HK-2 (cell line): Measurements from ENCODE around the gene EEF2.
"Not testable (repeated sequence)": the region's sequence is repeated elsewhere in the genome, so short reads cannot be mapped to it uniquely, and the experiment has no call there.

Experiments used
- DNase-seq: peaks from one replicate; pipeline ENCODE4 v3.0.0-alpha.2; 2018; ENCODE audit not compliant: unreplicated experiment

The EEF2 gene

DNA sequence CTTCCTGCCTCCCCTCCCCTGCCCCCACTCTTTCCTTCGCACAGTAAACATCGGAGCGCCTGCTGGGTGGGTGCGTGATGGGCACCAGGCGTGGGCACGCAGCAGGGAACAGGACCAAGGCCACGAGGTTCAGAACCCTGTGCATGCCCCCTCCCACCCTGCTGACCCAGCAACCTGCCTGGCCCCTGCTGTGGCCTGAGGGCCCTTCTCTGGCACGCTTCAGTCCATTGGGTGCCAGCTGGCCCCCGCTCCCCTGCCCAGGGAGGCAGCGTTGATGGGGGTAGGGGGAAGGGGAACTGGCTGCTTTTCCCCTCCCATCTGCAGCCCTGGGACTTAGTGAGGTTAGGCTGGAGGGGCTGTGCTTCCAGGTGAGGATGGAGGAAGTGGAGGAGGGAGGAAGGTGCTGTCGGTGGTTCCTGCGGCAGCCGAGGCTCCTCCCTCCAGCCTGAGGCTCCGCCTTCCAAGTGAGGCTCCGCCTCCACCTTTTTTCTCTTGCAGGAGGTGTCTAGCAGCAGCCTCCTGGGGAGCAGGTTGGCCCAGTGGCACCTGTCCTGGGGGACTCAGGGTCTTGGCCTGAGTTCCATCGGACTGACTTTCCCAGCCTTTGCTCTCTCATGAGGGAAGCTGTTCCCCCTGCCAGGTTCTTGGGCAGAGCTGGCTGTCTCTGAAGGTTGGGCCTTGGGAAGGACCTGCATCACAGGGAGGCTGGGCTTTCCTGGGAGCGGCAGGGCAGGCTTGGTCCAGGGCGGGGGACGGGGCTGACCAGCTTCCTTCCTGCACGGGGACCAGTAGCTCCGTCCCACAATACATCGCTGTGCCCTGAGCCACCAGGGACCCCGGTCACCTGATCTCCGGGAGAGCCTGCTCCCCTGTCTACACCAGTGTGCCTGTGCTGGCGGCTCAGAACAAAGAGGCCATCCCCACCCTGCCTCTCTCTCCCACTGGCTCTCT, 29.6 kb upstream of the EEF2 start:
- DNase-seq: no peak

DNA sequence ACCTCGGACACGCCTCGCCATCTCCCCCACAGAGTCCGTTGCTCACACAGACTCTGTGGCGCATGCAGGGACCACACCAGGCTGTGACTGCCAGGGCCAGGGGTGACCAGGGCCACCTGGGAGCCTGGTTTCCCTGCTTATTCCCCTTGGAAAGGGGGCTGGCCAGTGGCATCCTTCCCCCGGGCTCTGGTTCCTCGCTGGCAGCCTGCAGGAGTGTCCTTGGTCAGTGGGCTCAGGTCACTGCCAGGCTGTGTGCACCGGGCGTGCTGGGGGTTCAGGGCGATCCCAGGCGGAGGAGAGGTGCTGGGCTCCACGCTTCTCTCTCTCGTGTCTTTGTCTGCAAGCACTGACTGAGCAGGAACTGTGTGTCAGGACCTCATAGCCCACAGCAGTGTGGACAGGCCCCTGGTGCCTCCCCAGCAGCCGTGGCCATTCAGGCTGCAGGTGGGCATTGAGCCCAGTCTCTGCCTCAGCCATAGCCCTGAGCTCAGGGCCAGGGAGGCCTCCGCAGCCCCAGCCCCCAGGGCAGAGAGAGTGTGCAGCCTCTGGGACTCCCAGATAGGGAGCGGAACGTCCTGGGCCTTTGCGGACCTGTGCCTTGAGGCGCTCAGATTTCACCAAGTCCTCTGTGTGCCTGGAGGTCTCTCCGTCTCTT, 28.8 kb upstream of the EEF2 start:
- no peak for DNase-seq

DNA sequence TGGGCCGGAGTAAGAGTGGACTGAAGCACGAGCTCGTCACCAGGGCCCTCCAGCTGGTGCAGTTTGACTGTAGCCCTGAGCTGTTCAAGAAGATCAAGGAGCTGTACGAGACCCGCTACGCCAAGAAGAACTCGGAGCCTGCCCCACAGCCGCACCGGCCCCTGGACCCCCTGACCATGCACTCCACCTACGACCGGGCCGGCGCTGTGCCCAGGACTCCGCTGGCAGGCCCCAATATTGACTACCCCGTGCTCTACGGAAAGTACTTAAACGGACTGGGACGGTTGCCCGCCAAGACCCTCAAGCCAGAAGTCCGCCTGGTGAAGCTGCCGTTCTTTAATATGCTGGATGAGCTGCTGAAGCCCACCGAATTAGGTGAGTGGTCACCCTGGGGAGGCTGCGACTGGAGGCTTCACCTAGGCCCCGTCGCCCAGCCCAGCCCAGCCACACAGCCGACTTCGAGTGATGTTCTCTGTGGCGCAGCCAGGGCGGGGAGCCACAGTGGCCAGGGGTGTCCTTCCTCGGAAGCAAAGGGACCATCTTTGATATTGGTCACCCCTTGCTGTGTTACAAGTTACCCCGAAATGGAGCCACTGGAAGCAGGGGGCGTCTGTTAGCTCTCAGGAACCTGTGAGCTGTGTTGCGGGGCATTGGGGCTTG, 27.8 kb upstream of the EEF2 start:
- no peak for DNase-seq

DNA sequence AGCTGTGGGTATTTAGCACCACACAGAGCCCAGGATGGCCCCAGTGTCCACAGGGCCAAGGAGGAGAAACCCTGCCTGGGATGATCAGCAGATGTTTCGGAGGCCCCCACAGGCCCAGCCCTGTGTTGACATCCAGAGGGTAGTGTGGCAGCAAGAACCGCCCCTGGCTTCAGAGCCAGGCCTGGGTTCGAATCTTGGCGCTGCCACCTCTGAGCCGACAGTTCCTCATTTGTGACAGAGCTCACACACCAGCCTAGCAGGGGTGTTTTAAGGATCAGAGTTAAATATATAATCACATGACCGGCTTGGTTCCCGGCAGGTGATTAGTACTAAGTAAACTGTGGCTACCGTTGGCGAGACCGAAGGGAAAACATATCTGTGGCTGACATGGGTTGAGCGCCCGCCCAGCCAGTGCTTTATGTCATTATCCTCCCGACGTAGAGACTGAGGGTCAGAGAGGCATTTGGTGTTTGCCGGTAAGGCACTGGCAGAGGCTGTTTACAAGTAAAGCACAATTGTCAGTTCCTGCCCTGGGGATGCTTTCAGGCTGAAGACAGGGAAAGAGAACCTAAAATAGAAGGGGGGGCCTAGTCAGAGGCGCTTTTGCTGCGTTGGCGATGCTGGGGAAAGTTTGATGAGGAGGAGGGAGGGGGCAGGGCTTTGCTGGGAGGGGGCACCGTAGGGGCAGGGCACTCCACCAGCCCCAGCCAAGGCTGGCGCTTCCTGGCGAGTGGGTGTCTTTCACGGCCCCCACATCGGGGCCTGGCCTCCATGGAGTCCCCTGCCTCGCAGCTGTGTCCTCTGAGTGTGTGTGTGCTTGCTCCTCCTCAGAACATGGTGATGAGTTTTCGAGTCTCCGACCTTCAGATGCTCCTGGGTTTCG, 27.1 kb upstream of the EEF2 start:
- DNase-seq: no peak

DNA sequence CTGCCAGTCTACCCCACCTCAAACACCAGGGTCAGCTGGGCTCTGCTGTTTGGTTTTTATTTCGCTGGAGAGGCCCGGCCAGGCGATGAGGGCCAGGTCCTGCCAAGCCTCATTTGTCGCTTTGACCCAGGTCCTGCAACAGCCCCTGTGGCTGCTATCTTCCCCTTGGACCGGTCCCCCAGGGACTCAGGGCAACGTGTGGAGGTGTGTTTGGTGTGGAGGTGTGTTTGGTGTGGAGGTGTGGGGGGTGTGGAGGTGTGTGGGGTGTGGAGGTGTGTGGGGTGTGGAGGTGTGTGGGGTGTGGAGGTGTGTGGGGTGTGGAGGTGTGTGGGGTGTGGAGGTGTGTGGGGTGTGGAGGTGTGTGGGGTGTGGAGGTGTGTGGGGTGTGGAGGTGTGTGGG, 26.2 kb upstream of the EEF2 start:
- not testable (repeated sequence) for DNase-seq

DNA sequence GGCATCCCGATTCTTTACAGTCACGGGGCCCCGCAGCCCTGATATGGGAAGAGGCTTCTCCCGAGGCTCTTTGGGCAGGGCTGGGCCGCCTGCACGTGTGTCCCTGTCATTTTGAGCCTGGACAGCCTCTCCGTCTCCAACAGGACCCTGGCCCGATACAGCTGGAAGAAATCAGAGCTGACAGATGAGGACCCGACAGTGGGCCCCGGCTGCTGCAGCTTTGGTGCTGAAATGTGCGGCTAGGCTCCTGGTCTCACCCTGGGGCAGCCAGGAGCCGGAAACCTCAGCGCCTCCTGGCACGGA, 25.5 kb upstream of the EEF2 start:
- DNase-seq: no peak

DNA sequence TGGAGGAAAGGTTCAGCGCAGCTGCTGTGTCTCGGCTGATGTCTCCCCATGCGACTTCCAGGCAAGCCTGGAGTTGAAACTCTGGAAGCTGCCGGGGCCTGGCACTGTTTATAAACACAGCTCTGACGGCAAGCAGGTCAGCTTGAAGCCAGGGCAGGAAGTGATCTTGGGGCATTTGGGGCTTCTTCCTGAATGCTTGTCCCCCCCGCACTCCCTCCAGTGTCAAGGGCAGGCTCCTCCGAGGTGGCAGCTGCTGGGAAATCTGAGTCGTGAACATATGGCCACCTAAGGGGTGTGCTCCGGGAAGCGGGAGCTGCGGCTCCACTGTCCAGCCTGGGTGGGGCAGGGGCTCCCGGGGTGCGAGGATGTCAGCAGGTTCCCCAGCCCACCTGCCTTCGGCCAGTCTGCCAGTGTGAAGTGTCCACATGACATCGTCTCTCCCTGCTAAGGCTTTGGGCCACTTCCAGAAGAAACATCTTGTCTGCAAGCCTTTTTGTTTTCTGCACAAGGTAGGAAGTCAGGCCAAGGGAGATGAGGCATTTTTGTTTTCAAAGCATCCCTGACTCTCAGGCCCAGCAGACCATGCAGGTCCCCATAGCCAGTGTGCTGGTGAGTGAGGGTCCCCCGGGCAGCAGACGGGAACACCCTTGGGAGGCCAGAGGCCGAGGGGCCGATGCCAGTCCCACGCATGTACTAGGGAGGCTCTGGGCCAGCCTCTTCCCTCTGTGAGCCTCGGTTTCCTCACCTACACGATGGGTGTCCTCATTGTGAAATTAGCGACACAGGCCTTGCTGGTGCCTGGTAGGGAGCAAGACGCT, 24.9 kb upstream of the EEF2 start:
- no peak for DNase-seq

DNA sequence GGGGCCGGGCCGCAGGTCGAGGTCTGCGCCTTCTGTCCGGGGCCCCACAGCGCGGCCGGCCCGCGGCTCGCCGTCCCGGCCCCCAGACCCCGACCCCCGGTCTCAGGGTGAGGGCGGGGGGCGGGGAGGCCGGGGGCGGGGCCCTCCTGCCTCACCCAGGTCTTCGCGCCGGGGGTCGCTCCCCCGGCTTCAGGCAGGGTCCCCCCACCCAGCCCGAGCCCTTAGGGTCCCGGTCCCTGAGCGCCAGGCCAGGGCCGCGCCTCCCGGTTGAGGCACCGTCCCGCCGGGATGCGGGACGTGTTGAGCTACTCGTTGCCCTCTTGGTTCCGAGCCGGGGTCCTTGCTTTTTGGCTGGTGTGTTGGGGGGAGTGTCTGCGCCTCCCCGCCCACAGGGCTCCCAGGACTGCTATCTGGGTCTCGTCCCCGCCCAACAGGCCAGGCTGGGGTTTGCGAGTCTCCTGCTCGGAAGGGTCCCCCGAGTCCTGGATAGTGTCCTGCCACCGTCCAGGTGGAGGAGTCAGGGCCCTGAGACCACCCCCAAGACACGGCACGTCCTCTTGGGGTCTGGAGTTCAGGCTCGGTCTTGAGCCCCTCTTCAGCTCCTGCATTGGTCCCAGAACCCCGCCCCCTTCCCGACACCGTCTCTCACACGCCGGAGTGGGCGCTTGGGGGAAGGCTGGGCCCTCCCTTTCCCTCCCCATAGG, 22.7 kb upstream of the EEF2 start:
- peak; percentile 14 for DNase-seq

DNA sequence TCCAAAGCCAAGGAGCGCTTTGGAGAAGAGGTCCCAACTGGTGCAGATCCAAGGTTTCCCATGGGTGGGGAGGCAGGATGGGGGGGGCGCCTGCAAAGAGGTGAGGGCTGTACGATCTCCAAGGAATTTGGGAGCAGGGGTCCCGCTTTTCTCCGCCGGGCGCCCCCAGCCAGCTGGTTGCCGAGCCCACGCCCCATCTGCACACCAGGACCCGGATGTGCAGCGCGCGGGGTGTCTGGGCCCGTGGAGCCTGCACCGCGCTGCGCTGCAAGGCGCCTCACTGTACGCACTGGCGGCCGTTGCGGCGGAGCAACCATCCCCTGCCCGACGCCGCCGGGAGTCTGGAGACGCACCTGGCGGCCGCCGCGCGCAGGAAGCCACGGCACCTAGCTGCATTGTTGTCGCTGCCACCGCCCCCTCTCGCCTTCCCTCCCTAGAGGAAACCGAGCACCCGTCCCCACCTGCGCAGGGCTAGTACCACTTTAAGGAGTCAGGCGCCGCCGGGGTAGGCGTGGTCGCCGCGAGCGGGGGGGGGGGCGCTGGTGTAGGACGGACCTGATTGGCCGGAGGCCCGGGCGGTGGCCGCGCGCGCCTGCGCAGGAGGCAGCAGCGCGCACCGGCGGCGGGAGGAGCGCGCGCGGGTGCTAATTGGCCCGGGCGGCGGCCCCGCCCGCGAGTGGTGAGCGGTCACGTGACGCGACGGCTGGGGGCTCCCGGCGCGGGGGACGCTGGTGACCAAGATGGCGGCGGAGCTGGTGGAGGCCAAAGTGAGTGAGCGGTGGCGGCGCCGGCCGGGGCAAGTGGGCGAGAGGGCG, 22.0 kb upstream of the EEF2 start, which contains the start of gene PIAS4:
PIAS4 (plus strand) TSS at position 716 of the 815 bp plus-strand sequence; CDS start at position 741, 25 bp downstream.
- DNase-seq: peak; percentile 97

DNA sequence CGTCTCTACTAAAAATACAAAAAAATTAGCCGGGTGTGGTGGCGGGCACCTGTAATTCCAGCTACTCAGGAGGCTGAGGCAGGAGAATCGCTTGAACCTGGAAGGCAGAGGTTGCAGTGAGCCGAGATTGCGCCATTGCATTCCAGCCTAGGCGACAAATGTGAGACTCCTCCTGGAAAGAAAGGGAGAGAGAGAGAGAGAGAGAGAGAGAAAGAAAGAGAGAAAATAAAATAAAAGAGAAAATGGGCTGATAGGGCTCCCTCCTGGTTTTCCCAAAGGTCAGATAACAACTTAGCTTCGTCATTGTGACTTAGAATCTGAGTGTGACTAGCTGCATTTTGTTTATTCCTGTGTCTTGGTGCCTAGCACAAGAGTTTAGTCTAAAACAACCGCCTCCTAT, 20.2 kb upstream of the EEF2 start:
- not testable (repeated sequence) for DNase-seq

DNA sequence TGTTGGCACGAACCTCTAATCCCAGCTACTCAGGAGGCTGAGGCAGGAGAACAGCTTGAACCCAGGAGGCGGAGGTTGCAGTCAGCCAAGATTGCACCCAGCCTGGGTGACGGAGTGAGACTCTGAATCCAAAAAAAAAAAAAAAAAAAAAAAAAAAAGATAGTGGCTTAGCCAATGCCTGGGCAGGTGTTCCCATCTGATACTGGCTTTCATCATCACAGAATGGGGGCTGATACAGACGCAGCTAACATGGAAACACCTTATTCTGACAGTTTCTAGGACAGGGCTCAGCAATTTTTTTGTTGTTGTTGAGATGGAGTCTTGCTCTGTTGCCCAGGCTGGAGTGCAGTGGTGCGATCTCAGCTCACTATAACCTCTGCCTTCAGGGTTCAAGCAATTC, 15.5 kb upstream of the EEF2 start:
- not testable (repeated sequence) for DNase-seq

DNA sequence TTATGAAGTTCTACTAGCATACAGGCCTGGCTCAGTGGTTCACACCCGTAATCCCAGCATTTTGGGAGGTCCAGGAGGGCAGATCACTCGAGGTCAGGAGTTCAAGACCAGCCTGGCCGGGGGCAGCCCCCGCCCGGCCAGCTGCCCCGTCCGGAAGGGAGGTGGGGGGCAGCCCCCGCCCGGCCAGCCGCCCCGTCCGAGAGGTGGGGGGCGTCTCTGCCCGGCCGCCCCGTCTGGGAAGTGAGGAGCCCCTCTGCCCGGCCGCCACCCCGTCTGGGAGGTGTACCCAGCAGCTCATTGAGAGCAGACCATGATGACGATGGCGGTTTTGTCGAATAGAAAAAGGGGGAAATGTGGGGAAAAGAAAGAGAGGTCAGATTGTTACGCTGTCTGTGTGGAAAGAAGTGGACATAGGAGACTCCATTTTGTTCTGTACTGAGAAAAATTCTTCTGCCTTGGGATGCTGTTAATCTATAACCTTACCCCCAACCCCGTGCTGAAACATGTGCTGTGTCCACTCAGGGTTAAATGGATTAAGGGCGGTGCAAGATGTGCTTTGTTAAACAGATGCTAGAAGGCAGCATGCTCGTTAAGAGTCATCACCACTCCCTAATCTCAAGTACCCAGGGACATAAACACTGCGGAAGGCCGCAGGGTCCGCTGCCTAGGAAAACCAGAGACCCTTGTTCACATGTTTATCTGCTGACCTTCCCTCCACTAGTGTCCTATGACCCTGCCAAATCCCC, 13.6 kb upstream of the EEF2 start:
- not testable (repeated sequence) for DNase-seq

DNA sequence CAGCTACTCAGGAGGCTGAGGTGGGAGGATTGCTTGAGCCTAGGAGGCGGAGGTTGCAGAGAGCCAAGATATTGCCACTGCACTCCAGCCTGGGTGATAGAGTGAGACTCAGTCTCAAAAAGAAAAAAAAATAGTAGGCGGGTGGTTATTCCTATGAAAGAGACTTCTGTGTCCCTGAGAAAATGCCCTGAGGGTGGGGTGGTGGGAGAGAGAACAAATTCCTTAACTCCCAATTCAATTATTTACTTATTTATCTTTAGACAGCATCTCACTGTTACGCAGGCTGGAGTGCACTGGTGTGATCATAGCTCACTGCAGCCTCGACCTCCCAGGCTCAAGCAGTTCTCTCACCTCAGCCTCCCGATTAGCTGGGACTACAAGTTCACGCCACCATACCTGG, 10.3 kb upstream of the EEF2 start:
- no peak for DNase-seq

DNA sequence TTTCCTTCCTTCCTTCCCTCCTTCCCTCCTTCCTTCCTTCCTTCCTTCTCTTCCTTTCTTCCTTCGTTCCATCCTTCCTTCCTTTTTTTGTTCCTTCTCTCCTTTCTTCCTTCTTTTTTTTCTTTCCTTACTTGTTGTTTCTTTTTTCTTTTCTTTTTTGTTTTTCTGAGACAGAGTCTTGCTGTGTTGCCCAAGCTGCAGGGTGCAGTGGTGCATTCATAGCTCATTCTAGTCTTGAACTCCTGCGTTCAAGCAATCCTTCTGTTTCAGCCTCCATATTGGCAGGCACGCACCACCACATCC, 5.5 kb upstream of the EEF2 start:
- no peak for DNase-seq

DNA sequence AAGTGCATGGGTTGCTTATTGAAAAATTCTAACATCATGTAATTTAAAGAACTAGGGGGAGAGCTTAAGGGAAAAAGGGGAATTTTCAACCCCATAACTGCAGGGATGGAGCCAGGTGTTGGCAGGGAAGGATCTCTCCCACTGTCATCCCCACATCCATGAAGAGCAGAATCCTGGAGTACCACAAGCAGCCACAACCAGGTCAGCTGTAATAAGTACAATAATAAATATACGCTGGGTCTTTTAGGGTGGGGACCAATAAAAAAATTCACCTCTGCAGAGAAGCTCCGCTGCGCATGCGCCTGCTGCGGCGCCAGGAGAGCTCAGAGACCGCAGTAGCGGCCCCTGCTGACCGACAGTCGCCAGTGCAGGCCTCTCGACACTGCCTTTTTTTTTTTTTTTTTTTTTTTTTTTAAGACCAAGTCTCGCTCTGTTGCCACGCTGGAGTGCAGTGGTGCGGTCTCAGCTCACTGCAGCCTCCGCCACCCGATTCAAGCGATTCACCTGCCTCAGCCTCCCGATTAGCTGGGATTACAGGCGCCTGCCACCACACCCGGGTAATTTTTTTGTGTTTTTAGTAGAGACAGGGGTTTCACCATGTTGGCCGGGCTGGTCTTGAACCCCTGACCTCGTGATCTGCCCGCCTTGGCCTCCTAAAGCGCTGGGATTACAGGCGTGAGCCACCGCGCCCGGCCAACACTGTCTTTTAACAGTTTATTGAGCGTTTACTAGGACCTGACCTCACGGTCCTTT, 2.5 kb upstream of the EEF2 start:
- peak; percentile 88 for DNase-seq

DNA sequence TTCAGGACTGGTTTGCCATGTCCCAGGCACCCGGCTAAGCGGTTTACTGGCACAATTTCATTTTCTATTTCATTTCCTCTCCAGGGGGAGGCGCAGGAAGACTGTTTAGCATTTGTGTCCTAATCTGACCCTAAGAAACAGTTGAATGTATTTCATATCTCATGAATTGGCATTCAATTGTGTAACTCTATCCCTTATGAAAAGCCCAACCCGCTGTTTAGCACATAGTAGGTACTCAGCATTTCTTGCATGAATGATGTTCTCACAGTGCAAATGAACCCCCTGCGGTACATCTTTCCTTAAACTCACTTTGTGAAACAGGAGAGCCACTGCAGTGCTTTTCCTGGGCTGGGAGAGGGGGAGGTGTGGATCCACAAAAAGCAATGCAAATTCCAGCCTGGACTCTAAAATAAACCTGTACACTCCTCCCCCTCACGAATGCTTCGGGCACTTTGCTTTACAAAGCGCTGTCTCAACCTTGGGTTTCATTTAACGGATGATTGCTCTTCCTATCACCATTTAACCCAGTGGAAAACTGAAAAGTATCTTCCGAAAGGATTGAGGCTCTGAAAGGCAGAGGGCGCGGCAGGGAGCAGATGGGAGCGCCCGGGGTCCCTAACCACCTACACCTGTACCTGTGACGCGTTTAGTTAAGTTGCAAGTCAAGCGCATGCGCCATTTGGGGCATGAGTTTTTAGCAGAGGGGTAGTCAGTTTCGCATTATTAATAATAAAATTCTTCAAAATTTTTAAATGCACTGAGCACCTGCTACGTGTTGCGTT, 1.2 kb upstream of the EEF2 start:
- DNase-seq: no peak

DNA sequence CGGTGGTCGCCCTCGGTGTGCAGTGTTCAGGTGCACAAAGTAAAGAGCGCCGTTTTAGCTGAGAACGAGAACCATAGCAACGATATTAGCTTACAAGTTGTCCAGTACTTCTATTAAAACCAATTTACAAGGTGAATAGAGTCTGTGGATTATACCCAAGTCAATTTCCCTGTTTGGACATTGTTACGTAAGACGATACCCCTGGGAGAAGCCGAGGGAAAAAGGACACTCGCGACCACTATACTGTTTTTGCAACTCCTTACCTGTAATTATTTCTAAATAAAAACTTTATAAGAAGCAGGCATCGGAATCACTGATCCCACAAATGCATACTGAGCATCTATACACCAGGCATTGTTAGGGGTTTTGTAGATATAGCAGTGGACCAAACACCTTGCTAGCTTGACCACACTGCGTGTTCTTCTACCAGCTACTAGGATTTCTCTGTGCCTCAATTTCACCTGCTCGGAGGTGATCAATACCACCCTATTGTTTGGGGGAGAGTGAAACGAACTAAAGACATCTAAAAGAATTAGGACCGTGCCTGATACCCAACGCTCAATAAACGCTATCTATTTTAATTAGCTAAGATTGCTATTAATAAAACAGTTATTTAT, 488 bp upstream of the EEF2 start:
- no peak for DNase-seq
